GM12865 (cell line): ENCODE data around the gene ZPBP2.

Source experiments
- DNase-seq: peaks from one replicate; pipeline ENCODE4 v3.0.0; 2010; ENCODE audit warnings: low read depth
- H3K4me3 ChIP-seq: 2 replicates; pipeline ENCODE4 v1.5.1; 2011; ENCODE audit warnings: mild to moderate bottlenecking, low read depth, low read length, control low read depth
- TF ChIP-seq, protein P1 (sequence below): IDR thresholded peaks from 2 replicates; pipeline ENCODE4 v1.5.1; 2011; ENCODE audit warnings: low read length, control low read depth, low read depth, inconsistent platforms; ENCODE audit not compliant: insufficient read depth; ENCODE audit errors: missing control alignments

Gene ZPBP2

GRCh38 chr17:39826334-39826733 lies 41.7 kb upstream of the ZPBP2 start:
- no peak overlapping the region for H3K4me3 ChIP-seq
- TF ChIP-seq, protein P1, sequence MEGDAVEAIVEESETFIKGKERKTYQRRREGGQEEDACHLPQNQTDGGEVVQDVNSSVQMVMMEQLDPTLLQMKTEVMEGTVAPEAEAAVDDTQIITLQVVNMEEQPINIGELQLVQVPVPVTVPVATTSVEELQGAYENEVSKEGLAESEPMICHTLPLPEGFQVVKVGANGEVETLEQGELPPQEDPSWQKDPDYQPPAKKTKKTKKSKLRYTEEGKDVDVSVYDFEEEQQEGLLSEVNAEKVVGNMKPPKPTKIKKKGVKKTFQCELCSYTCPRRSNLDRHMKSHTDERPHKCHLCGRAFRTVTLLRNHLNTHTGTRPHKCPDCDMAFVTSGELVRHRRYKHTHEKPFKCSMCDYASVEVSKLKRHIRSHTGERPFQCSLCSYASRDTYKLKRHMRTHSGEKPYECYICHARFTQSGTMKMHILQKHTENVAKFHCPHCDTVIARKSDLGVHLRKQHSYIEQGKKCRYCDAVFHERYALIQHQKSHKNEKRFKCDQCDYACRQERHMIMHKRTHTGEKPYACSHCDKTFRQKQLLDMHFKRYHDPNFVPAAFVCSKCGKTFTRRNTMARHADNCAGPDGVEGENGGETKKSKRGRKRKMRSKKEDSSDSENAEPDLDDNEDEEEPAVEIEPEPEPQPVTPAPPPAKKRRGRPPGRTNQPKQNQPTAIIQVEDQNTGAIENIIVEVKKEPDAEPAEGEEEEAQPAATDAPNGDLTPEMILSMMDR: no peak
- no peak for DNase-seq

- no peak for DNase-seq
- TF ChIP-seq, protein P1: no peak
- H3K4me3 ChIP-seq: no peak overlapping the region
Observed at GRCh38 chr17:39828443-39828842, 39.6 kb upstream of the ZPBP2 start.

- TF ChIP-seq, protein P1: no peak
- H3K4me3 ChIP-seq: no peak overlapping the region
- no peak for DNase-seq
Observed at GRCh38 chr17:39831588-39831987, 36.4 kb upstream of the ZPBP2 start.

DNA sequence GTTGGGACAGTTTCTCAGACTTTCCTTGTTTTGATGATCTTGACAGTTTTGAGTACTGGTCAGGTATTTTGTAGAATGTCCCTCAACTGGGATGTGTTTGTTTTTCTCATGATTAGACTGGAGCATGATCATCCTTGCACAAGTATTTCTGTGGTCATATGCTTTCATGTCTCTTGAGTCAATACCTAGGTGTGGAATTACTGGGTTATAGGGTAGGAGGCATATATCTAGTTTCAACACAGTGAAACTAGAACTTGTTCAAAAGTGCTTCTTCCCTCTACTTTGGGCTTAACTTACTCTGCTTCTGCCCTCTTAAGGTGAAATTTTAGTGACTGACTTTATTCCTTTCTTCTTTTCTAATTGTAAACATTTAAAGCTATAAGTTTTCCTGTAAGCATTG lies 34.0 kb upstream of the ZPBP2 start:
- TF ChIP-seq, protein P1: no peak
- no peak overlapping the region for H3K4me3 ChIP-seq
- DNase-seq: peak; percentile 20

GRCh38 chr17:39835038-39835786 lies 32.8 kb upstream of the ZPBP2 start:
- H3K4me3 ChIP-seq: no peak overlapping the region
- TF ChIP-seq, protein P1: no peak
- DNase-seq: no peak

GRCh38 chr17:39836117-39836516 lies 31.9 kb upstream of the ZPBP2 start:
- DNase-seq: no peak
- no peak overlapping the region for H3K4me3 ChIP-seq
- TF ChIP-seq, protein P1: no peak

DNA sequence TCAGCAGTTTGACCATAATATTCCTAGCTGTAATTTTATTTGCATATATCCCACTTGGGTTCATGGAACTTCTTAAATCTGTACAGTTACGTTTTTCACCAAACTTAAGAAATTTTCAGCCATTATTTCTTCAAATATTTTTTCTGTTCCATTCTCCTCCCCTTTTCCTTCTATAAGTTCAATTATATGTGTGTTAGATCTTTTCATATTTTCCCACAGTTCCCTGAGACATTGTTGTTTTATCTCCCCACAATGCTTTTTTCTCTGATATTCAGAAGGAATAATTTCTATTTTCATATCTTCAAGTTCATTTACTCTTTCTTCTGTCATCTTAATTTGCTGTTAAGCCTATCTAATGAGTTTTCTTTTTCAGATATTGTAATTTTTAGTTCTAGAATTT lies 29.9 kb upstream of the ZPBP2 start:
- TF ChIP-seq, protein P1: no peak
- DNase-seq: no peak

More for the DNA sequence above, 29.9 kb upstream of the ZPBP2 start:
- H3K4me3 ChIP-seq: no peak overlapping the region
